K562 (cell line): ENCODE results near the gene PCBP3.

ENCODE experiments used
- BHLHE40 ChIP-seq: IDR thresholded peaks from 2 replicates; pipeline ENCODE4 v1.6.1; 2011; ENCODE audit warnings: low read length, improper control_type of control experiment
- CBX2 ChIP-seq: fragments of 200-600 bp; sonication (generic); IDR thresholded peaks from one replicate; pipeline ENCODE4 v1.6.1; 2012; ENCODE audit warnings: mild to moderate bottlenecking, low read length, inconsistent platforms; ENCODE audit not compliant: insufficient read depth, poor library complexity, severe bottlenecking
- CTCF ChIP-seq, 3 experiments: IDR thresholded peaks in 2 of 3; conservative IDR thresholded peaks in 1 of 3; 2 replicates each; pipeline ENCODE4 v1.5.1; 2011 to 2012; ENCODE audit warnings: low read length in 3 of 3, mild to moderate bottlenecking in 3 of 3, control low read depth in 2 of 3, improper control_type of control experiment in 1 of 3, inconsistent platforms in 1 of 3, low read depth in 1 of 3, mixed read lengths in 1 of 3, moderate library complexity in 1 of 3; ENCODE audit not compliant: insufficient read depth in 2 of 3
- FOXO4 ChIP-seq: fragments of 450-650 bp; formaldehyde crosslinking; IDR thresholded peaks from 2 replicates; pipeline ENCODE4 v1.4.0; 2020; ENCODE audit warnings: mild to moderate bottlenecking, moderate library complexity
- FOXP4 ChIP-seq: sonication (generic); formaldehyde crosslinking; IDR thresholded peaks from 2 replicates; pipeline ENCODE4 v1.8.0; 2022; ENCODE audit warnings: mild to moderate bottlenecking, missing genetic modification reagents, borderline replicate concordance
- GTF2F1 ChIP-seq: IDR thresholded peaks from 2 replicates; pipeline ENCODE4 v1.6.1; 2011; ENCODE audit warnings: low read depth, low read length, improper control_type of control experiment
- MAZ ChIP-seq, 2 experiments: fragments of 450-650 bp in 1 of 2; sonication (generic) in 1 of 2; formaldehyde crosslinking; IDR thresholded peaks in 1 of 2; conservative IDR thresholded peaks in 1 of 2; 2 replicates each; pipeline versions ENCODE4 v1.4.0 to v1.5.0; 2020; ENCODE audit warnings: mild to moderate bottlenecking in 1 of 2, missing genetic modification reagents in 1 of 2
- NCOA4 ChIP-seq: fragments of 450-650 bp; IDR thresholded peaks from 2 replicates; pipeline ENCODE4 v1.6.1; 2018; ENCODE audit warnings: mild to moderate bottlenecking; ENCODE audit not compliant: partially characterized antibody
- NR1H2 ChIP-seq: sonication (generic); formaldehyde crosslinking; IDR thresholded peaks from 2 replicates; pipeline ENCODE4 v1.4.0; 2020; ENCODE audit warnings: mild to moderate bottlenecking, missing genetic modification reagents
- POLR2A ChIP-seq: fragments of 450-650 bp; conservative IDR thresholded peaks from 2 replicates; pipeline ENCODE4 v1.6.1; 2016
- SETDB1 ChIP-seq: IDR thresholded peaks from one replicate; pipeline ENCODE4 v1.6.1; 2012; ENCODE audit warnings: low read length, control low read depth, inconsistent platforms
- TBL1XR1 ChIP-seq, 2 experiments: IDR thresholded peaks; 2 replicates each; pipeline ENCODE4 v1.6.1; 2012; ENCODE audit warnings: improper control_type of control experiment in 2 of 2, low read length in 2 of 2, mild to moderate bottlenecking in 1 of 2
- ZBTB40 ChIP-seq, 2 experiments: fragments of 450-650 bp in 1 of 2; sonication (generic) in 1 of 2; formaldehyde crosslinking in 1 of 2; IDR thresholded peaks; 2 replicates each; pipeline versions ENCODE4 v1.7.1 to v1.9.0; 2016 to 2022; ENCODE audit warnings: inconsistent platforms in 1 of 2, mild to moderate bottlenecking in 1 of 2, missing genetic modification reagents in 1 of 2
- ZMIZ1 ChIP-seq, 2 experiments: fragments of 150-350 bp in 1 of 2; IDR thresholded peaks; 2 replicates each; pipeline ENCODE4 v1.6.1; 2012 to 2016; ENCODE audit warnings: low read depth in 2 of 2, low read length in 2 of 2, mild to moderate bottlenecking in 1 of 2, moderate library complexity in 1 of 2

GRCh38 chr21:45643021-45643980, at the start of gene PCBP3:
- TF ChIP-seq SETDB1, result no peak
- TF ChIP-seq GTF2F1, result no peak
- TF ChIP-seq POLR2A, result no peak
- TF ChIP-seq BHLHE40, result no peak
- no peak for TF ChIP-seq CTCF (IDR thresholded peaks at IDR 0.05 in 2 of 3, conservative IDR thresholded peaks at IDR 0.05 in 1 of 3; ENCODE audit: insufficient read depth in 2 of 3, low read depth in 1 of 3, low read length in 3 of 3)
- TF ChIP-seq CBX2, result no peak
- no peak for TF ChIP-seq NR1H2 (CRISPR knock-in tag)
- no peak for TF ChIP-seq FOXO4
- TF ChIP-seq NCOA4, result no peak
- TF ChIP-seq FOXP4 (CRISPR knock-in tag), result no peak
- no peak for TF ChIP-seq MAZ (CRISPR knock-in tag; conservative IDR thresholded peaks at IDR 0.05 in 1 of 2, IDR thresholded peaks at IDR 0.05 in 1 of 2)
- TF ChIP-seq ZMIZ1 (IDR thresholded peaks at IDR 0.05; ENCODE audit: low read depth in 2 of 2, low read length in 2 of 2), result no peak
- TF ChIP-seq ZBTB40 (IDR thresholded peaks at IDR 0.05), result no peak
- no peak for TF ChIP-seq ZBTB40 (CRISPR knock-in tag; IDR thresholded peaks at IDR 0.05)
- no peak for TF ChIP-seq TBL1XR1 (IDR thresholded peaks at IDR 0.05; ENCODE audit: low read length in 2 of 2)
